SH-SY5Y (cell line): Measurements from ENCODE around the gene PRKAG3.

Experiments
- GATA2 ChIP-seq: IDR thresholded peaks from 2 replicates; pipeline ENCODE4 v1.6.1; 2011; ENCODE audit warnings: mild to moderate bottlenecking, low read depth, low read length
- GATA3 ChIP-seq: IDR thresholded peaks from 2 replicates; pipeline ENCODE4 v1.6.1; 2011; ENCODE audit warnings: low read depth, mild to moderate bottlenecking, low read length, moderate library complexity

DNA sequence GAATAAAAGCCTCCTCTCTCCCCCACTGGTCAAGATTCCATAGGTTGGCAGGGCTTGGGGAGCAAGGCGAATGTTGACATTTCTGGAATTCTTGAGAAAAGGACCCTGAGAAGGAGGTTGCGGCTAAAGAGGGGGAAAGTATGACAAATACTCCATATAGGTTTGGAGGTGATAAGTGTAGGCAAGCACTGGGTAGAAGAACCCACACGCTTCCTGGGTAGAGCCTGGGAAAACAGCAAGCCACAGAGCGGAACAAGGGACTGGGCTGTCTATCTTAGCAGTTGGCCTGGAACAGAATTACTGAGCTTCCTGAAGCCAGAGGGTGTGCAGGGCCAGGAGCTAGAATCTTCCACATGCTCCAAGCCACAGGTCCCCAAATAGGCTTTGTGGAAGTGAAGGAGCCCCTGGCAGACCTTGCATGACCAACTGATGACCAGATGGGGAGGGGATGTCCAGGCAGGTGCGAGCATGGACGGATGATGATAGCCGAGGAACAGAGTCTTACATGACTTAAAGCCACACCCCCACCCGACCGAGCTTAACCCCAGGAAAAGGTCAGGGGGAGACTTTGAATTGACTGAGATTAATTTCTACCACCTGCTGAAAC is 9.9 kb downstream of the PRKAG3 start:
- TF ChIP-seq GATA2 (no peak), GATA3 (no peak)
